ENCODE measurements around the gene HAUS5. TPM values are rescaled to one million over a fixed set of nuclear protein-coding genes. Genes with fewer than 3 reads are reported as not detected.

HAUS5 gene
- total RNA-seq, 3 donors from 2014 or later (not counting 1 experiment from before 2014, with no cell fraction given) = 17.5 to 26.4 (median 21.6) TPM

DNA sequence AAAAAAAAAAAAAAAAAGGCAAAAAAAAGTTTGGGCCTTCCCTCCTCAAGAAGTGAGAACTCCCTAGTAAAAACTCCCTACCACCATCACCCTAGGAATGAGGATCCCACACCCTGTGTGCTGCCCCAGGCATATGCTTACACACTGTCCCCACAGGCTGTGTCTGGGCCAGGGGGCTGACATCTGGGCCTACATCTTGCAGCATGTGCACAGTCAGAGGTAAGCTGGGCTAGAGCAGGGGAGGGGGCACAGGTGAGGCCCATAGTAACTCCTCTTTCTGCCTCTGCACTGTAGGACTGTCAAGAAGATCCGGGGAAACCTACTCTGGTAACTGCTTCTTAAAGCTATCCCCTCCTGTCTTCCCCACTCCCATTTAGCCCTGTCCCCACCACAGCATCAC lies 1.0 kb downstream of the HAUS5 start:
- no peak overlapping the region for H3K27ac ChIP-seq (ENCODE audit: low read length)
- TF ChIP-seq, protein P1, sequence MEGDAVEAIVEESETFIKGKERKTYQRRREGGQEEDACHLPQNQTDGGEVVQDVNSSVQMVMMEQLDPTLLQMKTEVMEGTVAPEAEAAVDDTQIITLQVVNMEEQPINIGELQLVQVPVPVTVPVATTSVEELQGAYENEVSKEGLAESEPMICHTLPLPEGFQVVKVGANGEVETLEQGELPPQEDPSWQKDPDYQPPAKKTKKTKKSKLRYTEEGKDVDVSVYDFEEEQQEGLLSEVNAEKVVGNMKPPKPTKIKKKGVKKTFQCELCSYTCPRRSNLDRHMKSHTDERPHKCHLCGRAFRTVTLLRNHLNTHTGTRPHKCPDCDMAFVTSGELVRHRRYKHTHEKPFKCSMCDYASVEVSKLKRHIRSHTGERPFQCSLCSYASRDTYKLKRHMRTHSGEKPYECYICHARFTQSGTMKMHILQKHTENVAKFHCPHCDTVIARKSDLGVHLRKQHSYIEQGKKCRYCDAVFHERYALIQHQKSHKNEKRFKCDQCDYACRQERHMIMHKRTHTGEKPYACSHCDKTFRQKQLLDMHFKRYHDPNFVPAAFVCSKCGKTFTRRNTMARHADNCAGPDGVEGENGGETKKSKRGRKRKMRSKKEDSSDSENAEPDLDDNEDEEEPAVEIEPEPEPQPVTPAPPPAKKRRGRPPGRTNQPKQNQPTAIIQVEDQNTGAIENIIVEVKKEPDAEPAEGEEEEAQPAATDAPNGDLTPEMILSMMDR (IDR thresholded peaks at IDR 0.05) = no peak

GRCh38 chr19:35615036-35615435 lies 2.5 kb downstream of the HAUS5 start:
- Histone ChIP-seq H3K4me3 (ENCODE audit: low read length) (no peak overlapping the region), H3K9me3 (ENCODE audit: control insufficient read depth, insufficient read depth, low read length) (no peaks in the 10 kb centered on the region), H3K4me1 (ENCODE audit: control insufficient read depth, insufficient read depth, low read length) (peaks cover 23% of the 10 kb centered on the region), H3K27me3 (ENCODE audit: control insufficient read depth, insufficient read depth, low read length) (no peaks in the 10 kb centered on the region), H3K36me3 (ENCODE audit: control insufficient read depth, insufficient read depth, low read length) (peaks cover 11% of the 10 kb centered on the region), H3K27ac (ENCODE audit: low read length) (no peak overlapping the region)
- Mint-ChIP-seq H3K4me1 (peaks cover 10% of the 10 kb centered on the region in 2 donors), H3K27me3 (ENCODE audit: low read depth in 2 of 2) (no peaks in the 10 kb centered on the region), H3K9me3 (no peaks in the 10 kb centered on the region), H3K4me3 (no peak overlapping the region), H3K27ac (no peak overlapping the region), H3K36me3 (no peaks in the 10 kb centered on the region)
- intact Hi-C loops (cut with micrococcal nuclease) = no loop called here
- DNase-seq (no peak), ATAC-seq (no peak)
- WGBS (ENCODE audit: insufficient coverage) = 98% methylated on average over 17 of the region's 17 CpGs
- TF ChIP-seq, protein P1 (IDR thresholded peaks at IDR 0.05) = no peak

More for the DNA sequence above, 1.0 kb downstream of the HAUS5 start:
- Histone ChIP-seq H3K9me3 (ENCODE audit: control insufficient read depth, insufficient read depth, low read length) (no peaks in the 10 kb centered on the region), H3K27me3 (ENCODE audit: control insufficient read depth, insufficient read depth, low read length) (no peaks in the 10 kb centered on the region), H3K4me1 (ENCODE audit: control insufficient read depth, insufficient read depth, low read length) (peaks cover 32% of the 10 kb centered on the region), H3K36me3 (ENCODE audit: control insufficient read depth, insufficient read depth, low read length) (peaks cover 11% of the 10 kb centered on the region), H3K4me3 (ENCODE audit: low read length) (no peak overlapping the region)
- Mint-ChIP-seq H3K9me3 (no peaks in the 10 kb centered on the region), H3K27me3 (ENCODE audit: low read depth in 2 of 2) (no peaks in the 10 kb centered on the region), H3K4me1 (peaks cover 10 to 14% of the 10 kb centered on the region in 2 donors), H3K4me3 (peak overlapping the region; percentile 42), H3K36me3 (no peaks in the 10 kb centered on the region), H3K27ac (peak overlapping the region; percentile 9 to 93)
- 100% methylated on average over 1 of the region's 1 CpG for WGBS (ENCODE audit: insufficient coverage)
- ATAC-seq = no peak
- no peak for DNase-seq
- intact Hi-C loops (cut with micrococcal nuclease) = no loop called here

GRCh38 chr19:35618857-35619256 lies 6.3 kb downstream of the HAUS5 start:
- intact Hi-C loops (cut with micrococcal nuclease) = no loop called here
- no peaks in the 10 kb centered on the region for H3K9me3 ChIP-seq (ENCODE audit: control insufficient read depth, insufficient read depth, low read length)
- Mint-ChIP-seq H3K36me3 (no peaks in the 10 kb centered on the region), H3K4me3 (no peak overlapping the region), H3K27ac (no peak overlapping the region), H3K9me3 (no peaks in the 10 kb centered on the region), H3K4me1 (no peaks in the 10 kb centered on the region), H3K27me3 (ENCODE audit: low read depth in 2 of 2) (no peaks in the 10 kb centered on the region)
- no peaks in the 10 kb centered on the region for H3K27me3 ChIP-seq (ENCODE audit: control insufficient read depth, insufficient read depth, low read length)
- ATAC-seq = no peak
- no peak overlapping the region for H3K4me3 ChIP-seq (ENCODE audit: low read length)
- no peaks in the 10 kb centered on the region for H3K4me1 ChIP-seq (ENCODE audit: control insufficient read depth, insufficient read depth, low read length)
- no peak overlapping the region for H3K27ac ChIP-seq (ENCODE audit: low read length)
- TF ChIP-seq, protein P1 (IDR thresholded peaks at IDR 0.05) = no peak
- peaks cover 13% of the 10 kb centered on the region for H3K36me3 ChIP-seq (ENCODE audit: control insufficient read depth, insufficient read depth, low read length)
- DNase-seq = no peak
- WGBS (ENCODE audit: insufficient coverage) = 97% methylated on average over 7 of the region's 7 CpGs

- Histone ChIP-seq H3K4me1 (ENCODE audit: control insufficient read depth, insufficient read depth, low read length) (no peaks in the 10 kb centered on the region), H3K9me3 (ENCODE audit: control insufficient read depth, insufficient read depth, low read length) (no peaks in the 10 kb centered on the region), H3K4me3 (ENCODE audit: low read length) (no peak overlapping the region), H3K27me3 (ENCODE audit: control insufficient read depth, insufficient read depth, low read length) (no peaks in the 10 kb centered on the region), H3K27ac (ENCODE audit: low read length) (no peak overlapping the region), H3K36me3 (ENCODE audit: control insufficient read depth, insufficient read depth, low read length) (peaks cover 13% of the 10 kb centered on the region)
- H3K36me3 Mint-ChIP-seq = no peaks in the 10 kb centered on the region
- H3K4me3 Mint-ChIP-seq = no peak overlapping the region
- no peaks in the 10 kb centered on the region for H3K9me3 Mint-ChIP-seq
- TF ChIP-seq, protein P1 (IDR thresholded peaks at IDR 0.05) = no peak
- DNase-seq (no peak), ATAC-seq (no peak)
- intact Hi-C loops (cut with micrococcal nuclease) = no loop called here
- H3K27me3 Mint-ChIP-seq (ENCODE audit: low read depth in 2 of 2) = no peaks in the 10 kb centered on the region
- H3K27ac Mint-ChIP-seq = no peak overlapping the region
- WGBS (ENCODE audit: insufficient coverage) = 97% methylated on average over 12 of the region's 12 CpGs
- no peaks in the 10 kb centered on the region for H3K4me1 Mint-ChIP-seq
Measured at GRCh38 chr19:35619290-35619923, 6.9 kb downstream of the HAUS5 start.
